WTC11 (cell line): ENCODE results near the gene MYO18B. TPM values are rescaled to one million over a fixed set of nuclear protein-coding genes. Genes with fewer than 3 reads are reported as not detected.

Experiments used
- ATAC-seq: fragments of 200-7000 bp; cut with Tn5 transposase; 2 replicates; pipeline ENCODE4 v1.10.0; 2021; ENCODE audit warnings: mild to moderate bottlenecking, moderate library complexity
- CTCF ChIA-PET: fragments of 300-600 bp; sonication (Branson Sonifier 250); formaldehyde crosslinking; loops from one replicate; lab custom pipeline; 2021; ENCODE audit warnings: antibody characterized with exemption; lab: Charles Lee
- POLR2A ChIA-PET: fragments of 350-600 bp; sonication (Branson Sonifier 250); formaldehyde crosslinking; loops from one replicate; lab custom pipeline; 2021; ENCODE audit warnings: antibody characterized with exemption; lab: Charles Lee
- DNase-seq: peaks from one replicate; pipeline ENCODE4 v3.0.0; 2021; ENCODE audit warnings: low spot score
- H3K27ac Mint-ChIP-seq: 2 replicates; pipeline ENCODE4 v1.8.0; 2021; ENCODE audit warnings: mixed read lengths
- H3K27me3 Mint-ChIP-seq: 2 replicates; pipeline ENCODE4 v1.8.0; 2021; ENCODE audit warnings: low read depth, mild to moderate bottlenecking, moderate library complexity, mixed read lengths
- H3K36me3 Mint-ChIP-seq: 2 replicates; pipeline ENCODE4 v1.8.0; 2021; ENCODE audit warnings: mixed read lengths
- H3K4me1 Mint-ChIP-seq: 2 replicates; pipeline ENCODE4 v1.8.0; 2022; ENCODE audit warnings: mixed read lengths
- H3K4me3 Mint-ChIP-seq: 2 replicates; pipeline ENCODE4 v1.8.0; 2021; ENCODE audit warnings: mild to moderate bottlenecking, moderate library complexity, mixed read lengths
- H3K9me3 Mint-ChIP-seq: 2 replicates; pipeline ENCODE4 v1.8.0; 2021; ENCODE audit warnings: mixed read lengths
- AR ChIP-seq: fragments of 250-450 bp; sonication (Bioruptor Pico); IDR thresholded peaks from 2 replicates; pipeline ENCODE4 v1.9.0; 2021; ENCODE audit warnings: mild to moderate bottlenecking
- ARID4B ChIP-seq: sonication (generic); formaldehyde crosslinking; IDR thresholded peaks from 2 replicates; pipeline ENCODE4 v1.8.0; 2023; ENCODE audit warnings: missing genetic modification reagents, mild to moderate bottlenecking, borderline replicate concordance
- ATF2 ChIP-seq: sonication (generic); formaldehyde crosslinking; IDR thresholded peaks from 2 replicates; pipeline ENCODE4 v1.8.1; 2022; ENCODE audit warnings: low read depth, missing genetic modification reagents, borderline replicate concordance
- CREB1 ChIP-seq: sonication (generic); formaldehyde crosslinking; IDR thresholded peaks from 2 replicates; pipeline ENCODE4 v1.8.0; 2023; ENCODE audit warnings: mild to moderate bottlenecking, missing genetic modification reagents
- E2F1 ChIP-seq: sonication (generic); formaldehyde crosslinking; IDR thresholded peaks from 2 replicates; pipeline ENCODE4 v1.8.0; 2022; ENCODE audit warnings: mild to moderate bottlenecking, missing genetic modification reagents
- IRF1 ChIP-seq: sonication (generic); formaldehyde crosslinking; IDR thresholded peaks from 2 replicates; pipeline ENCODE4 v1.8.0; 2023; ENCODE audit warnings: missing genetic modification reagents
- NR1H2 ChIP-seq: sonication (generic); formaldehyde crosslinking; IDR thresholded peaks from 2 replicates; pipeline ENCODE4 v1.9.0; 2021; ENCODE audit warnings: mild to moderate bottlenecking, moderate library complexity, missing genetic modification reagents
- NR2C2 ChIP-seq: sonication (generic); formaldehyde crosslinking; IDR thresholded peaks from 2 replicates; pipeline ENCODE4 v1.8.0; 2022; ENCODE audit warnings: mild to moderate bottlenecking, missing genetic modification reagents
- OVOL2 ChIP-seq: fragments of 250-450 bp; sonication (Bioruptor Pico); IDR thresholded peaks from 2 replicates; pipeline ENCODE4 v1.9.0; 2021; ENCODE audit warnings: mild to moderate bottlenecking, borderline replicate concordance
- ZNF138 ChIP-seq: sonication (generic); formaldehyde crosslinking; conservative IDR thresholded peaks from 2 replicates; pipeline ENCODE4 v1.8.1; 2022; ENCODE audit warnings: mild to moderate bottlenecking, moderate library complexity, missing genetic modification reagents
- ZNF232 ChIP-seq: sonication (generic); formaldehyde crosslinking; IDR thresholded peaks from 2 replicates; pipeline ENCODE4 v1.8.0; 2022; ENCODE audit warnings: mild to moderate bottlenecking, missing genetic modification reagents
- ZNF396 ChIP-seq: fragments of 250-450 bp; sonication (Bioruptor Pico); IDR thresholded peaks from 2 replicates; pipeline ENCODE4 v1.8.0; 2021; ENCODE audit warnings: mild to moderate bottlenecking, moderate library complexity, borderline replicate concordance
- ZNF423 ChIP-seq: fragments of 250-450 bp; sonication (Bioruptor Pico); IDR thresholded peaks from 2 replicates; pipeline ENCODE4 v2.1.2; 2022; ENCODE audit warnings: mild to moderate bottlenecking, moderate library complexity
- ZNF532 ChIP-seq: fragments of 250-450 bp; sonication (Bioruptor Pico); IDR thresholded peaks from 2 replicates; pipeline ENCODE4 v1.9.0; 2021; ENCODE audit warnings: mild to moderate bottlenecking, borderline replicate concordance
- total RNA-seq: library from RNA; stranded (reverse); gene quantifications from 3 replicates; pipeline ENCODE4 v1.2.3, GENCODE V29; 2021

MYO18B gene
- total RNA-seq, 1 experiment from 2014 or later, result 0.96 TPM

GRCh38 chr22:25783856-25784255 lies 41.9 kb downstream of the MYO18B start:
- TF ChIP-seq ZNF138 (CRISPR knock-in tag) (no peak), CREB1 (CRISPR knock-in tag) (no peak), ZNF396 (CRISPR knock-in tag) (no peak)
- Mint-ChIP-seq H3K9me3 (no peaks in the 10 kb centered on the region), H3K4me3 (no peak overlapping the region), H3K36me3 (no peaks in the 10 kb centered on the region), H3K4me1 (peaks cover 11% of the 10 kb centered on the region), H3K27ac (no peak overlapping the region), H3K27me3 (no peaks in the 10 kb centered on the region)
- DNase-seq, result no peak
- no peak for ATAC-seq
- POLR2A ChIA-PET, result no interaction called here
- CTCF ChIA-PET, result no interaction called here

- Mint-ChIP-seq H3K27me3 (no peaks in the 10 kb centered on the region), H3K36me3 (no peaks in the 10 kb centered on the region), H3K4me1 (peaks cover 11% of the 10 kb centered on the region), H3K9me3 (no peaks in the 10 kb centered on the region), H3K27ac (no peak overlapping the region), H3K4me3 (no peak overlapping the region)
- ATAC-seq, result no peak
- DNase-seq, result no peak
- TF ChIP-seq E2F1 (CRISPR knock-in tag), result no peak
- no peak for TF ChIP-seq NR2C2
- no peak for TF ChIP-seq ZNF423
- no peak for TF ChIP-seq NR1H2 (CRISPR knock-in tag)
- ChIA-PET CTCF (no interaction called here), POLR2A (interaction anchor here (0.7 kb wide), 1 partner anchor 22 kb away, joined by 3 read pairs; no protein-coding TSS in a partner anchor)
Observed at GRCh38 chr22:25786165-25786564, 44.2 kb downstream of the MYO18B start.

- DNase-seq (no peak), ATAC-seq (no peak)
- ChIA-PET CTCF (interaction anchor here (0.8 kb wide), 1 partner anchor 112 kb away, joined by 3 read pairs; no protein-coding TSS in a partner anchor), POLR2A (no interaction called here)
- Mint-ChIP-seq H3K9me3 (no peaks in the 10 kb centered on the region), H3K27ac (no peak overlapping the region), H3K27me3 (peaks cover 3% of the 10 kb centered on the region; the same call in 1 of the 2 replicates), H3K4me1 (peaks cover 11% of the 10 kb centered on the region), H3K36me3 (no peaks in the 10 kb centered on the region), H3K4me3 (no peak overlapping the region)
- TF ChIP-seq ATF2 (no peak), ZNF532 (no peak), OVOL2 (CRISPR knock-in tag) (no peak), ARID4B (no peak), IRF1 (CRISPR knock-in tag) (no peak), AR (CRISPR knock-in tag) (no peak), ZNF232 (CRISPR knock-in tag) (no peak)
Observed at GRCh38 chr22:25791556-25791955, 49.6 kb downstream of the MYO18B start.
